Stimulated activated CD4-positive, alpha-beta T cell treated with anti-CD3 and anti-CD28 coated beads, TNF-alpha, amount 100 ng/mL, for 1 hour (primary cell): ENCODE data around the gene RXFP4.

Experiments
- DNase-seq, 3 donors: peaks; one replicate each; pipeline ENCODE4 v3.0.0-alpha.2; 2020; ENCODE audit warnings: low read depth in 3 of 3, low spot score in 1 of 3

Gene RXFP4

DNA sequence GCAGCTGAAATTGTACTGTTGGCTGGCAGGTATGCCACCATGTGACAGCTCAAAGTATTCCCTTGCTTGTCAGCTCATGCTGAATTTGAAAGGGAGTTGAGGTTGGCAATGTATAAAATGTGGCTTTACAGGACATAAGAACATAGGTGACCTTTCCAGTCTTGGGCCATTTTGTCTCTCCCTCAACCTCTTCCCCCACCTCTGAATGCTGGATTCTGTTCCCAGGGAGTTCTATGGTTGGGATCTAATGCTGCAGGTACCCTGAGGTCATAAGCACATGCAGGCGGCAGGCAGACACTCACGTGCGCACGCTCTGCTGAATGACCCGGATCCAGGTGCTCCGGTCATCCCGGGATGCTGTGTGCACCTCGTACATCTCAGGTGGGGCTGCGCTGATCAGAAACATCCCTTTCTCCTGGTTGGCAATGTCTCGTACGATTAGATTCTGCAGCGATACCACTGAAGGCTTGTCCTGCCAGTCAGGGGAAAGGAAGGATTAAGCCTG is 16.0 kb downstream of the RXFP4 start:
- no peak for DNase-seq

GRCh38 chr1:155960081-155960745 is 18.8 kb downstream of the RXFP4 start:
- no peak for DNase-seq

- DNase-seq: no peak
These were observed 20.5 kb downstream of the RXFP4 start for GRCh38 chr1:155961937-155962336.

DNA sequence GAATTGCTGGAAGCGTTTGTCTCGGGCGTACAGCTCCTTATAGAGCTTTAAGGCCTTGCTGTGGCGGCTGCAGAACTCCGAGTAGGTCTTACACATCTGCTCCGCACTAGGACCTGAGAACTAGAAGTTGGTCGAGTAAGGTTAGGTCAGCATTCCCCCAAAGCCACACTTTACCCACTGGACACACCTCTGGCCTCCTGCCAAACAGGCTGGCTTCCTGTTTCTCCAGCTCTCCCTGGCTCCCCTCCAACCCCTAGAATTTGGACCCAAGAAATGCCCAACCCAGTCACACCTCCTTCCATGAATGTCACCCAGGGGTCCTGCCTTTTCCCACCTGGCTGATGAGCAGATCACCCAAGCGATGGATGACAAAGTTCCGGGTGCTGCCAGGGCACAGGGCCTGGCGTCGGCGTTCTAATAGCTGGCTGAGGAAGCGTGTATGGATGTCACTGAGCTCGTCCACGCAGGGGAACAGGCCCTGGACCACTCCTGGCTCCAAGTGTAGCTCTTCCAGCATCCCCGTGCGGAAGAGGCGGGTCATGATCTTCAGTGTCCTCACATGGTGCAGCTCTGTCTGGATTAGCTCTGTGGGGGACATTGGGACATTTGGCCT is 21.3 kb downstream of the RXFP4 start:
- no peak for DNase-seq

- no peak for DNase-seq
These were observed 22.8 kb downstream of the RXFP4 start for GRCh38 chr1:155964193-155964592.

- DNase-seq: no peak
These were observed 24.7 kb downstream of the RXFP4 start for GRCh38 chr1:155966135-155966534.

- no peak for DNase-seq
These were observed 25.3 kb downstream of the RXFP4 start for GRCh38 chr1:155966750-155967149.

DNA sequence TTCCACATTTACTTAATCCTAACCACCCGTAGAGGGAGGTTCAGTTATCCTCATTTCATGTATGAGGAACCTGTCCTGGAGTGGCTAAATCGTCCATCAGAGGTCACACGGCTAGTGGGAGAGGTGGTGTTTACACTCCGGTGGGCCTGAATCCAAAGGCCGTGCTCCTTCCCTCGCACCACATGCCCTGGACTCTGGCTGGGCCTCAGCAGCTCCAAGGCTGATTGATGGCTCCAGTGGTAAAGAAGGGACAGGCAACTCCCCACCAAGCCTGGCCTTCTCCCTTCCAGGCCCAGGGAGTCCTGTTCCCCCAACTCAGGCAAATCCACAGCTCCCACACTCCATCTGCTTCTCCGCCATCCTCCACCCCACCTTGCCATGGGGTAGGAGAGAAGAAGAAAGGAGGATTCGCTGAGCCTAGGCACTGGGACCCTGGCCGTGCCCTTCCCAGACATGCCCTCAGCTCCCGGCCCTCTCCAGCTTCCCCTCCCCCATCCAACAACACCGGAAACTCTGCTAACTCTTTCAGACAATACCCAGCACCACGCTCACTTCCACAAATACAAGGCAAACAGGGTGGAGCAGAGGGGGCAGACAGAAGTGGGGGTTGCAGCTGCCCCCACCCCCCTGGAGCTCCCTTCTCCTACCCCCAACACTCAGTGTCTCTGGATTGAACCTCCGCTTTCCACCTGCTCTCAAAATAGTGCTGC is 26.1 kb downstream of the RXFP4 start:
- DNase-seq: no peak

DNA sequence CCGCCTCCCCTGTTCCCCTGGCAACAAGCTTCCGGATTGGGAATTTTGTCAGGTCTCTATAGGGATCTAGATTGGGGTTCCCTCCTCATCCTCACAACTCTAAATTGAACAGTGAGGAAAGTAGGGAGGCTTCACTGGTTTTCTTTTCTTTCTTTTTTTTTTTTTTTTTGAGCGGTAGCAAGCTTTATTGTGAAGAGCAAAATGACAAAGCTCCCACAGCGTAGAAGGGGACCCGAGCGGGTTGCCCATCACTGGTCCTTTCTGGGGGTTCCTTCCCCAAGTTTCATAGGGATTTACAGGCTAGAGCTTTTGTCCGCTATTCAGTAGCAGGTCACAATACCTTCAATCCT is 26.6 kb downstream of the RXFP4 start:
- DNase-seq: no peak

DNA sequence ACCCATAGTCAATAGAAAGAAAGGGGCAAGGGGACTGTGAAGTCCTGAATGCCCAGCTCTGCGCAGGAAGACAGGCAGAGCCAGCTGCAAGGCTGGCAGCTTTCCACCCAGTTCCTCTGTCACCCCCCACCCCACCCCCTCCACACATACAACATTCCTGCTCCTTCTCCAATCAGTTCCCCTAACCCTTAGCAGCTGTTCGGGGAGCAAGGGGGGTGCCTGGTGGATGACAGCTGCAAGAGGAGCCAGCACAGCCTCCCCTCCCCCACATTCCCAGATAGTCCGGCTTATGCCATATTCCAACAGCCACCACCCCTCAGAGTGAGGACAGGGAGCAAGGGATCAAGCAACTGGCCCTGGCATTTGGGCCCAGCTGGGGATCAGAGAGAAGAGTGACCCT is 27.2 kb downstream of the RXFP4 start:
- DNase-seq: no peak

- DNase-seq: no peak
These were observed 27.9 kb downstream of the RXFP4 start for GRCh38 chr1:155969377-155969791.

GRCh38 chr1:155970531-155971167 is 29.2 kb downstream of the RXFP4 start:
- DNase-seq: no peak

DNA sequence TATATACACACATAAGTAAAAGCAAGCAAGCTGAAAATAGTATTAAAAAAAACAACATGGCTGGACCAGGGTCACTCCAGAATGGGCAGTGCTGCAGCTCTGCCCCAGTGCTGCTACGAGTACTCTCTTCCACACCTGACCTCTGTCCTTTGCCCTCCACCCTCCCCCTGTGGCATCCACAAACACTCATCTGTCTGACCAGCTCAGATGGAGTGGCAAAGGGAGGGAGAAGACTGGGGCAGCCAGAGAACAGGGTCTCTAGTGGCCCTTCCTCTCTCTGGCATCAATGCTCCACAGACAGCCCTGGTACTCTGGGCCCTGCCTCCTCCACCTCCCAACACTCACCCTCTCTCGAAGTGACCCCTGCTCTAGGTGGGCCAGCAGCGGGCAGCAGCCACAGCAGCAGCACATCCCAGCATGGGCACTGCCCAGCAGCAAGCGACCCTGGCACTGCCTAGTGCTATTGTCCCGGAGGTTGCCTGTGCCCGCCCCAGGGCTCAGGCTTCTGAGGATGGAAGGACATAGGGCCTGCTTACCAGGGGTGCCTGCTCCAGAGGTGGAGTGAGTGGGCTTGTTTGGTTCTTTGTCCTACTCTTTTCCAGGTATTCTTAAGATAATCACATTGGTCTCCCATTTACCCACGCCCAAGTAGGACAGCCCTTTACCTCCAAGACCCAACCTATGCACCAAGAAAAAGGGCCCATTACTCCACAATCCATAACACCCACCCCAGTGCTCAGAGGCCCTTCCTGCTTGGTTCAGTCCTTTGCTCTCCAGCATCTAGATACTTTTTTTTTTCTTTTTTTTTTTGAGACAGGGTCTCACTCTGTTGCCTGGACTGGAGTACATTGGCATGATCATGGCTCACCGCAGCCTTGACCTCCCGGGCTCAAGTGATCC is 30.7 kb downstream of the RXFP4 start:
- DNase-seq: no peak

DNA sequence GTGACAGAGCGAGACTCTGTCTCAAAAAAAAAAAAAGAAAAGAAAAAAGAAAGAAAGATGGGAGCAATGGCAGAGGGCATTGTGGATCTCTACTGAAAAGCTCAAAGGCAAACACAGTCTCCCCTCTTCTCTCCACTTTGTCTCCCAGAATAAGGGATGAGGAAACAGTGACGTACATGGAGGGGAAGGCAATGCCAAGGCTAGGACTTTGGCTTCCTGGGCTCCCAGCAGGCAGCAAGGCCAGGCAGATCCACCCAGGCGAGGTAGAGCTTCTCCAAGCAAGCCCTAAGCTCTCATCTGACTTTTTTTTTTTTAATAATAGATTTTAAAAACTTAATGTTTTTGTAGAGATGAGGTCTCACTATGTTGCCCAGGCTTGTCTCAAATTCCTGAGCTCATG is 32.3 kb downstream of the RXFP4 start:
- no peak for DNase-seq

DNA sequence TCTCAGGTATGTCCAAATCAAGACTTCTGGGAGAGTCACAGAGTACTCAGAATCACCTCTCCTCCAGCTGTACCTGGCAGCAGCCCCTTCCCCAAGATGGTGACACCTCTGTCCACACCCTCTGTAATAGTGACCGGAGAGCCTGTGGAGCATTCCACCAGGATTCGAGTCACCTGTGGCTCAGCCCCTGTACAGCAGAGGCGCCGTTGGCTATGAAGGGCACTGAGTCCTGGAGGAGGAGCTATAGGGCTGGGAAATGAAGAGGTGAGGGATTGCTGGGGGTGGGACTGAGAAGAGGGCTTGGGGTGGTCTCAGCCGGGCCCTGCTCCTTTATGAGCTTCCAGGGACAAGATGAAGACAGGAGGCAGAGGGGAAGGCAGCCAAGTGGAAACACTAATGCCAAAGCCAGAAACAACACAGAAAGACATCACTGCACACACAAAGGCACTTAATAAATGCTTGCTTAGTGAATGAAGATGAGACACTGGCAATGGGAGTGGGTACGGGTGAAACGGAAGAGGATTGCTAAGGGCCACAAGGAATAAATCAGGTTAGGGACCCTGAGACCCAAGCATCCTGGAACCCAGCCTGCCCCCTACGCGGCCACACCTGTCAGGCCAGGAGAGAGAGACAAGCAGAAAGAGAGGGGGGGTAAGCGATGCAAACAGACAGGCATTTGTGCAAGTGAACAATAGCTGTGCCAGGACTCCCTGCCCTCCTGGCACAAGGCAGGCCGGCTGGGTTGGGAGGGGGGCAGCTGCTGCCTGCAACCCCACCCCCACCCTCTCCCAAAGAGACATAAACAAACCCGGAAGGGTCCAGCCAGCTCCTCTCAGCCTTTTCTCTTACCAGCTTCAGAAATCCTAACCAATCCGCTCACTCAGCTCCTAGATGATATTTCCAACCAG is 33.0 kb downstream of the RXFP4 start:
- no peak for DNase-seq

DNA sequence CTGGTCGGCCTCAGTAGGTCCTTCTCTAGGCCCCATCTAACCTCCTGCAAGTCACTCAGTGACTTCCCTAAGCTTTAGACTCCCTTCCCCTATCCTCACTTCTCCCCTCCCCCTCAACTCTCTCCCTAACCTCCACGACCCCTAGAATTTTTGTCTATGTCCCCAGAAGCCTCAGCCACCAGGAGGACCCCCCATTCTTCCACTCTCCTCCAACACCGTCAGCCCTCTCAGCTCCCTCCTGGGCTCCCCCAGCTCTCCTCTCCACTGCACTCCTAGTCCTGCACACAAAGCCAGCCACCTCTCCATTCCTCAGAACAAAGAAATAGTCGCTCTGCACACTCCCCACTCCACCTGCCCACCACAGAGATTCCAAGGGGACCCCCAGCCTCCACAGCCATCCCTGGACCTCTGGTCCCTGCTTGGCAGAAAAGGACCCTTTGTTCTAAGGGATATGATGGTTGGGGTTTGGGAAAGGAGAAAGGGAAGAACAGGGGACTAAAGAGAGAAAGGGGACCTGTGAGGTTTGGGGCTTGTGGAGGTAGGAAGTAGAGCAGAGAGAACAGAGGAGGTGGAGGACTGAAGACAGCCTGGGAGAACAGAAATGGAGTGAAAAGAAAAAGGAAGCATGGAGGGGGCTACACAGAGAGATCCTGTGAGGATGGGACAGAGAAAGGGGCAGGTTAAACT is 34.1 kb downstream of the RXFP4 start:
- DNase-seq: no peak

GRCh38 chr1:155976062-155976912 is 34.8 kb downstream of the RXFP4 start:
- peak; percentile 39 to 48 (median 40) for DNase-seq

DNA sequence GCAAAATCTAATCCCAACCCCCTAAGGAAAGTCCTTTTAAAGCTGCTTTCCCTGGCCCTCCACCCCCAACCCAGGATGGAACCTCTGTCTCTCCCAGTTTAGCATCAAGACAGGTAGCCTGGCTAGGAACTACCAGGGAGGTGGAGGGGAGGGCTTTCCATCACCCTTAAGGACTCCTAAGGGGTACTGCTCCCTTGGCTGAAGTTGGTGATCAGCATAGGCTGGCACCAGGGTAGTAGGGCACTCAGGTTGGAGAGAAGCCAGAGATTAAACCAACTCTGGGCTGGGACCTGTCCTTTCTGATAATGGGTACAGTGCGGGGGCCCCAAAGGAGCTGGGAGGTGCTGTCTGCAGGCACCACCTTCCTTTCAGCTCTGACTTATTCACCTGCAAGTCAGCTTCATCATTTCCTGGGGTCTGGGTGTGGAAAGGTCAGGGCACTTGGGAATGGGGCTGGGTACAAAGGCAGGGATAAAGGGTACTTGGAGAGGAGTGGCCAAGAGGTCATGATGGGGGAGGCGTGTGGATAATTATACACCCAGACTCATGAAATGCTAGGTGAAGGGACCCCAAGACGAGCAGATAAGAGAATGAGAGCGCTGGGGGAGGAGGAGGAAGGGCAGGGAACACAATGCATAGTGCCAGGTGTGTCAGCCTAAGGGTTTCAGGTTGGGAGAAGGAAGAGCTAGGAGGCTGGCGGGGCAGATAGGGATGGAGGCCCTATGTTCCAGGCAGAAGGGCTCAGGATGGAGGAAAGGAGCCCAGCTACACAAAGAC is 35.7 kb downstream of the RXFP4 start:
- DNase-seq: no peak
